Thyroid gland (tissue), 4 donors: ENCODE measurements around the gene CARD11. TPM values are rescaled to one million over a fixed set of nuclear protein-coding genes. Genes with fewer than 3 reads are reported as not detected.

Experiments used
- DNase-seq, 2 donors: peaks; one replicate each; pipeline ENCODE4 v3.0.0-alpha.2; 2019
- H3K27ac ChIP-seq, 3 donors: fragments of 200-600 bp; sonication (generic); 1 replicate in 2 of 3; 2 replicates in 1 of 3; pipeline ENCODE4 v1.5.1; 2016 to 2019; ENCODE audit warnings: mild to moderate bottlenecking in 1 of 3, moderate library complexity in 1 of 3
- H3K27me3 ChIP-seq: fragments of 200-600 bp; sonication (generic); one replicate; pipeline ENCODE4 v1.5.1; 2019
- H3K36me3 ChIP-seq, 2 donors: fragments of 200-600 bp; sonication (generic); one replicate each; pipeline ENCODE4 v1.5.1; 2016 to 2019
- H3K4me1 ChIP-seq, 2 donors: fragments of 200-600 bp; sonication (generic); one replicate each; pipeline ENCODE4 v1.5.1; 2017 to 2019
- H3K4me3 ChIP-seq, 3 donors: fragments of 200-600 bp; sonication (generic); replicated peaks in 1 of 3; 1 replicate in 2 of 3; 2 replicates in 1 of 3; pipeline ENCODE4 v1.5.1; 2016; ENCODE audit warnings: mild to moderate bottlenecking in 1 of 3
- H3K9me3 ChIP-seq: fragments of 200-600 bp; sonication (generic); one replicate; pipeline ENCODE4 v1.5.1; 2017
- CTCF ChIP-seq, 6 experiments: fragments of 200-600 bp in 3 of 6; fragments of 450-650 bp in 3 of 6; sonication (generic) in 3 of 6; IDR thresholded peaks; one replicate each; pipeline ENCODE4 v1.5.1; 2016 to 2019; ENCODE audit warnings: antibody characterized with exemption in 6 of 6, mild to moderate bottlenecking in 2 of 6, inconsistent platforms in 1 of 6, moderate library complexity in 1 of 6
- POLR2A ChIP-seq, 2 donors: fragments of 450-650 bp; IDR thresholded peaks; one replicate each; pipeline ENCODE4 v1.6.1; 2017; ENCODE audit warnings: antibody characterized with exemption in 2 of 2, mild to moderate bottlenecking in 2 of 2, moderate library complexity in 1 of 2
- WGBS, 2 donors: methylation state at CpG; one replicate each; pipeline ENCODE4 v1.1.5; 2017; 5-methylcytosine and 5-hydroxymethylcytosine counted together
- intact Hi-C: fragments of 100-400 bp; cut with DNase I; formaldehyde crosslinking; loops from one replicate; pipeline ENCODE4 v1.15.1; 2023
- total RNA-seq, 4 donors: library from RNA; depleted of rRNA; stranded (reverse); fragments of >200 nt; gene quantifications; one replicate each; pipeline ENCODE4 v1.2.3, GENCODE V29; 2016

Gene CARD11
- total RNA-seq, 4 donors from 2014 or later = 0.45 to 7.7 (median 1.9) TPM

- Histone ChIP-seq H3K9me3 (no peaks in the 10 kb centered on the region), H3K36me3 (no peaks in the 10 kb centered on the region), H3K4me3 (no peak overlapping the region), H3K27ac (no peak overlapping the region), H3K4me1 (no peaks in the 10 kb centered on the region), H3K27me3 (no peaks in the 10 kb centered on the region)
- intact Hi-C loops = no loop called here
- WGBS, 2 donors = 83 to 86% methylated on average over 15 to 18 of the region's 20 CpGs
- TF ChIP-seq POLR2A (IDR thresholded peaks at IDR 0.05) (no peak), CTCF (IDR thresholded peaks at IDR 0.05) (no peak)
- no peak for DNase-seq
These were observed 108.5 kb downstream of the CARD11 start for GRCh38 chr7:2934984-2935740.

DNA sequence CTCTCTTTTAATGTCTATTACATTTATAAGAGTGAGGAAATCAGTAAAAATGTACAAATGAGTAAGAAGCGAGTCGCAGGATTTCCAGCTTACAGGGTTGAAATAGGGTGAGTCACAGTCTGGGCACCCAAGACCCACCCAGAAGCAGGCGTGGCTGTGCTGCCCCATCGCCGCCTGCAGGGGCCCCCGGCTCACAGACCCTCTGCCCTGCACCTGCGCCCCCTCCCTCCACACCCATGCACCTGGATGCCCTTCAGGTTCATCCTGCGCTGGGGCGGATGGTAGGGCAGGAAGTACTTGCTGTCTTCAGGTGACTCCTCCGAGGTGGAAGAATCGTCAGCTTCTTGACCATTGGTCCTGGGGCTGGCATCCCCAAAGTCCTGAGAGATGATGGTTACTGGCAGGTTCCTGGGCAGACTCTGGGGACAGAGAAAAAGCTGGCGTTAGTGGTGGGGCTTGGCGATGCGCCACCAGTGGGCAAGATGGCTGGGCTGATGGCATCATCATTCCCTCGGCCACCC, 109.4 kb downstream of the CARD11 start:
- intact Hi-C loops = no loop called here
- Histone ChIP-seq H3K27ac (no peak overlapping the region), H3K4me1 (no peaks in the 10 kb centered on the region), H3K36me3 (no peaks in the 10 kb centered on the region), H3K27me3 (no peaks in the 10 kb centered on the region), H3K9me3 (no peaks in the 10 kb centered on the region), H3K4me3 (no peak overlapping the region)
- TF ChIP-seq POLR2A (IDR thresholded peaks at IDR 0.05) (no peak), CTCF (IDR thresholded peaks at IDR 0.05) (no peak)
- DNase-seq = no peak
- 85 to 89% methylated on average over 15 of the region's 15 CpGs for WGBS, 2 donors

- H3K4me1 ChIP-seq = no peaks in the 10 kb centered on the region
- TF ChIP-seq POLR2A (IDR thresholded peaks at IDR 0.05) (no peak), CTCF (IDR thresholded peaks at IDR 0.05) (no peak)
- intact Hi-C loops = no loop called here
- H3K9me3 ChIP-seq = no peaks in the 10 kb centered on the region
- no peaks in the 10 kb centered on the region for H3K36me3 ChIP-seq
- no peaks in the 10 kb centered on the region for H3K27me3 ChIP-seq
- no peak overlapping the region for H3K4me3 ChIP-seq
- no peak overlapping the region for H3K27ac ChIP-seq
- WGBS, 2 donors = 79 to 82% methylated on average over 33 of the region's 33 CpGs
- DNase-seq = no peak
These were observed 111.0 kb downstream of the CARD11 start for GRCh38 chr7:2932402-2933251.

GRCh38 chr7:2931034-2931415, 112.6 kb downstream of the CARD11 start:
- 89 to 92% methylated on average over 7 to 8 of the region's 9 CpGs for WGBS, 2 donors
- H3K4me1 ChIP-seq = no peaks in the 10 kb centered on the region
- H3K27me3 ChIP-seq = no peaks in the 10 kb centered on the region
- intact Hi-C loops = no loop called here
- H3K9me3 ChIP-seq = no peaks in the 10 kb centered on the region
- H3K4me3 ChIP-seq = no peak overlapping the region
- no peak for DNase-seq
- H3K27ac ChIP-seq = no peak overlapping the region
- no peaks in the 10 kb centered on the region for H3K36me3 ChIP-seq
- TF ChIP-seq CTCF (IDR thresholded peaks at IDR 0.05) (no peak), POLR2A (IDR thresholded peaks at IDR 0.05) (no peak)
